ENCODE data around the gene EXOC6.

EXOC6 gene, protein sequence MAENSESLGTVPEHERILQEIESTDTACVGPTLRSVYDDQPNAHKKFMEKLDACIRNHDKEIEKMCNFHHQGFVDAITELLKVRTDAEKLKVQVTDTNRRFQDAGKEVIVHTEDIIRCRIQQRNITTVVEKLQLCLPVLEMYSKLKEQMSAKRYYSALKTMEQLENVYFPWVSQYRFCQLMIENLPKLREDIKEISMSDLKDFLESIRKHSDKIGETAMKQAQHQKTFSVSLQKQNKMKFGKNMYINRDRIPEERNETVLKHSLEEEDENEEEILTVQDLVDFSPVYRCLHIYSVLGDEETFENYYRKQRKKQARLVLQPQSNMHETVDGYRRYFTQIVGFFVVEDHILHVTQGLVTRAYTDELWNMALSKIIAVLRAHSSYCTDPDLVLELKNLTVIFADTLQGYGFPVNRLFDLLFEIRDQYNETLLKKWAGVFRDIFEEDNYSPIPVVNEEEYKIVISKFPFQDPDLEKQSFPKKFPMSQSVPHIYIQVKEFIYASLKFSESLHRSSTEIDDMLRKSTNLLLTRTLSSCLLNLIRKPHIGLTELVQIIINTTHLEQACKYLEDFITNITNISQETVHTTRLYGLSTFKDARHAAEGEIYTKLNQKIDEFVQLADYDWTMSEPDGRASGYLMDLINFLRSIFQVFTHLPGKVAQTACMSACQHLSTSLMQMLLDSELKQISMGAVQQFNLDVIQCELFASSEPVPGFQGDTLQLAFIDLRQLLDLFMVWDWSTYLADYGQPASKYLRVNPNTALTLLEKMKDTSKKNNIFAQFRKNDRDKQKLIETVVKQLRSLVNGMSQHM

DNA sequence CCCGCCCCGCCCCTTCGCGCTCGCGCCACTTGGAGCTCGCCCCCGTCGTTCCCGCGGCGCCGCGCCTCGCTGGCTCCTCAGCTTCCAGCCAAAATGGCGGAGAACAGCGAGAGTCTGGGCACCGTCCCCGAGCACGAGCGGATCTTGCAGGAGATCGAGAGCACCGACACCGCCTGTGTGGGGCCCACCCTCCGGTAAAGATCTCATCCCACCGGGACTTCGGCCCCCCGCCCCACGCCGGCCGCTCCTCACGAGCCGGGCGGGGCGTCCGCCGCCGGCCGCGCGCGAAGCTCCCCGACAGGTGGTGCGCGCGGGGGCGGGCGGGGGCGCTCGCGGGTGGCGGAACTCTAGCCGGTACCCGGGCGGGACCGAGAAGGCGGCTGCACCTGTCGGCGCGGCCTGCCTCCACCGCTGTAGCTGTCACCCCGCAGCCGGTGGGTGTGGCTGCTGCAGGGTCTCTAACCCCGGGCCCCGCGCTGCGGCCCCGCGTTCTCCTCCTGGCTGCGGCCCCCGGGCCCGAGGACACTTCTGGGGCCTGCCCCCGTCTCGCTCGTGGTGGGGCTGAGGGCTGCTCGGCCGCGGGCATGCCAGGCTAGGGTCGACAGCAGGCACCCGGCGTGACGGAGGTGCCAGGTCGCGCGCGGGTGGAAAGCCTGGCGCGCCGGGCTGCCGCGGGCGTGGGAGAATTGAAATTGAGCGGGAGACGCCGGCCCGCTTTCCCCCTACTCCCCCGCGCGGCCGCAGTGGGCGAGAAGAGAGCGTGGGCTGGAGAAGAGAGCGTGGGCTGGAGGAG is at the start of gene EXOC6:
EXOC6 (plus strand) TSS at position 80 of the 793 bp plus-strand sequence; CDS start at position 94, 14 bp downstream.
- DNase-seq: peak; percentile 79 to 81

DNA sequence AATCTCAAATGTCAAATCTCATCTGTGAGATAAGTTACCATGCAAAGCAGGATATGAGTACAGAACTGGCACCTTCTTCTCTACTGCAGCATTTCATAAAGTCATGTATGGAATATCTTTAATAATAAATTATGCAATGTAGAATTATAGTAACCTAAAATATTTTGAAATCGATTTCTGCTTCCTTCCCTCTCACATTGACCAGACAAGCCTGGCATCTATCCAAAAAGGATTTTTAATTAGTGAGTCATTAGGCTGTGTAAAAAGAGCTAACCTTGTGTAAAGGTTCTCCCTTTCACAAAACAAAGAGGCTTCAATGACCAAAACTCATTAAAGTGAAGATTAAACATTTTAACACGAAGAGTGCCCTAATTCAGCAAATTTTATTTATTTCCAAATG is 48.8 kb upstream of the EXOC6 start:
- no peak for DNase-seq

DNA sequence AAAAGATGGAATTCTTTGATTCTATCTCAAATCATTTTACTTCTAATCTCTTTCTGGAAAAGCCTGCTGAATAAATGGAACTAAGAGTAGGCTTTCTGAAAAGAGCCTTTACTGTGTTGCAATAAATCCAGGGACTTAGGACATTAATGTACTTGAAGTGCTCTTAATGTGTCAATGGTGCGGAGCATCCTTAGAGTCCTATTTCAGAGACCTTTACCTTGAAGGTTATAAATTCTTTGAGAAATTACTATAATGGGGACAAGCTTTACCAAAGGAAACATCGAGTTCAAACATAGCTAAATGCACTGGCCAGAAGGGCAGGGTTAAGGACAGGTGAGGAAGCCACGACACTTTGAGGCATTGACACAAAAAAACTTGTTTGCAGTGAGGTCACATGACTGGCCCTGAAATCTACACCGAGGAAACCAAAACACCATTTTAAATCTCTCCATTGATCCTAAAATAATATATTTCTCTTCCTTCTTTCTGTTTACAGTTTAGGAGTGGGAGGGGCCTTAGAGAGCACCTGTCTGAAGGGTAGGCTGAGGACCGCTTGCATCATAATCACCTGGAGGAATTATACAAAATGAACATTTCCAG is 48.1 kb upstream of the EXOC6 start:
- DNase-seq: no peak

- no peak for DNase-seq
These were observed 46.1 kb upstream of the EXOC6 start for GRCh38 chr10:92801978-92802872.

DNA sequence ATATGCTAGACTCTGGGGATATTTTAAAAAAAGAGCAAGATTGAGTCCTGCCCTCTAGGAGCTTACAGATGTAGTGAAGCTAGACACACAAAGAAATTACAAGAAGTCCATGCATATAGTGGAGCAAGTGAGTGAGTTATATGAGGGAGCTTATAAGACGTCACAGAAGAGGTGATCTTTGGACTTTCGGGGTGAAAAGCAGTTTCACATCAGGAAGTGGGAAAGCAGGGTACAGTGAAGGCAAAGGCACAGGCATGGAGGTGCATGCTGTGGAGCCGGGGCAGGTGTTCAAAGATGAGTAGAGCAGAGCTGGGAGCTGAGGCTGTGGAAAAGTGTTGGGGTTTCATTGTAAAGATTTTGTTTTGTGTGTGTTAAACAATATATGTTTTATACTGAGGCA is 38.5 kb upstream of the EXOC6 start:
- no peak for DNase-seq

GRCh38 chr10:92810934-92811532 is 37.3 kb upstream of the EXOC6 start:
- DNase-seq: no peak

GRCh38 chr10:92811986-92812385 is 36.3 kb upstream of the EXOC6 start:
- DNase-seq: no peak

- DNase-seq: no peak
These were observed 34.3 kb upstream of the EXOC6 start for GRCh38 chr10:92813979-92814378.

GRCh38 chr10:92814790-92815189 is 33.5 kb upstream of the EXOC6 start:
- DNase-seq: no peak

DNA sequence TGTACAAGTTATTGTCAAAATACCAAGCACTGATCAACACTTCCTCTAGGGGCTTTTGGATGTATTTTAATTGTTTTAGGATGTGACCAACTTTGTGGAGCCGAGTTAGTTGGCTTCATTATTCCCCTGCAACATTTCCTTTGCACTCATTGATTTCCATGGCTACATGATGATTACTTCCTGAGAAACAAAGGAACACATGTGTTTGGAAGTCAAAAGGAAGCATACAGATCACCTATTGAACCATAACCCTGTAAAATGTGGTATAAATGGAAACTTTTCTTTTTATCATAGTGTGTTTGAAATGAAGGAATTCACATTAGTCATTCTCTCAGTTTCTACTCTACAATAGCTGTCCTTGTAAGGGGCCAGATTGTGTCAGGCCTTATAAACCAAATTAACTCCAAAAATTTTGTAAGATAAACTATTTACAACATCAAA is 32.2 kb upstream of the EXOC6 start:
- no peak for DNase-seq

DNA sequence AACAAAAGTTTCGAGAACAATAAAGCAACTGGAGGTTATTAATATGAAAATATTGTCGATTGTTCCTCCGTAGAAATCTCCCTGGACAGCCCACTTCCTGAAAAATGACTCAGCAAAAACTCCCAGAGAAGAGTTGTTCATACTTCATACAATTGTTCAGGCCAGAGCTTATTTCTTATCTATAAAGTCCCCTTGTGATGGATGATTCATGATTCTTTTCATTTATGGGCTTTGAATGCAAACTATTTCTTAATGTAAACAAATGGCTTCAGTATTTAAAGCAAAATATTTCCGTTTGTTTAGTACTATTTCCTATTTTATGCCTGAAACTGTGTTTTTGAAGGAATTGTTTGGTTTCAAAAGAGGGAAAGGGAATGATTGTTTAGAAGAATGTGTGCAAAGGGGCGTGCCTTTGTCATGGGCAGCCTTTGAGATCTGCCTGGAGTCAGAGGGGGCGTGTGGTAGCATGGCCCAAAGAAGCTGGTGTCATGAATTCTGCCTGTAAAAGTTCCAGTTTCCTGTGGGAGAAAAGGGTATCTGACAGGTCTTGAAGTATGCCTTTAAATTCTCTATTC is 26.2 kb upstream of the EXOC6 start:
- DNase-seq: no peak

- no peak for DNase-seq
These were observed 25.4 kb upstream of the EXOC6 start for GRCh38 chr10:92822964-92823363.

DNA sequence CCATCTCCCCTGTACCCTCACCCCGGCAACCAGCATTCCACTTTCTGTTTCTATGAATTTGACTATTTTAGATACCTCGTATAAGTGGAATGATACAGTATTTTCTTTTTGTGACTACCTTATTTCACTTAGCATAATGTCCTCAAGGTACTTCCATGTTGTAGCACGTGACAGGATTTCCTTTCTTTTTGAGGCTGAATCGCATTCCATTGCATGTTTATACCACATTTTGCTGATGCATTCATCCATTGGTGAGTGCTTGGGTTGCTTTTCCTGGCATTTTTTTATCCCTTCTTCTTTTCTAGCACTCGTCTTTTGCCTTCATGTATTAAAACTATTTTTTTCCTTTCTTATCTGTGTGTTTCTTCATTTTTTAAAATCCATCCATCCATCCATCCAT is 22.3 kb upstream of the EXOC6 start:
- no peak for DNase-seq

DNA sequence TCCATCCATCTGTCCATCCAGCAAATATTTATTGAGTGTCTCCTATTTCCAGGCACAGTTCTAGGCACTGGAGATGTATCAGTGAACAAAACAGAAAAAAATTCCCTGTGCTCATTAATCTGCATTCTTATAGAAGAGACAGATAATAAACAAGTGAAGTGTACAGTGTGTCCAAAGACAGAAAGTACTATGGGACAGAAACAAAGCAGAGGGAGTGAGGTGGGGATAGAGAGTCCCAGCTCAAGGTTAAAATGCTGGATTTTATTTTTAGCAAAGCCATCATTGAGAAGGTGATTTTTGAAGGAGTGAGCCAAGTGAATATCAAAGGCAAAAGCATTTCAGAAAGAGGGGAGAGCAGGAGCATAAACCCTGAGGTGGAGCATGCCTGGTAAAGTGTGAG is 21.8 kb upstream of the EXOC6 start:
- no peak for DNase-seq

- no peak for DNase-seq
These were observed 19.1 kb upstream of the EXOC6 start for GRCh38 chr10:92829042-92829785.

DNA sequence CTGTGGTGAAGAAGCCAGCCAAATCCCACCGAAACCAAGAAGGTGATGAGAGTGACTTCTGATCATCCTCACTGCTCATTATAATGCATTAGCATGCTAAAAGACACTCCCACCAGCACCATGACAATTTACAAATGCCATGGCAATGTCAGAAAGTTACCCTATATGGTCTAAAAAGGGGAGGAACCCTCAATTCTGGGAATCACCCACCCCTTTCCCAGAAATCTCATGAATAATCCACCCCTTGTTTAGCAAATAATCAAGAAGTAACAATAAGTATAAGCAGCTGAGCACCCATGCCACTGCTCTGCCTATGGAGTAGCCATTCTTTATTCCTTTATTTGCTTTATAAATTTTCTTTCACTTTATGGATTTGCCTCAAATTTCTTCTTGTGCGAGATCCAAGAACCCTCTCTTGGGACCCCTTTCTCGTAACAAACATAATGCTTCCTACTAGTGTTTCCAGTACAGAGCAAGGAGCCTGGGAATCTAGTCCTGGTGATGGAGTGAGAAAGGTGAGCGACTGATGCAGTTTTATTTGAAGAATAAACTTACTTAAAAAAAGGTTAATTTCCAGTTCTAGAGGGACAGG is 18.4 kb upstream of the EXOC6 start:
- DNase-seq: no peak

- no peak for DNase-seq
These were observed 17.6 kb upstream of the EXOC6 start for GRCh38 chr10:92830478-92831389.

DNA sequence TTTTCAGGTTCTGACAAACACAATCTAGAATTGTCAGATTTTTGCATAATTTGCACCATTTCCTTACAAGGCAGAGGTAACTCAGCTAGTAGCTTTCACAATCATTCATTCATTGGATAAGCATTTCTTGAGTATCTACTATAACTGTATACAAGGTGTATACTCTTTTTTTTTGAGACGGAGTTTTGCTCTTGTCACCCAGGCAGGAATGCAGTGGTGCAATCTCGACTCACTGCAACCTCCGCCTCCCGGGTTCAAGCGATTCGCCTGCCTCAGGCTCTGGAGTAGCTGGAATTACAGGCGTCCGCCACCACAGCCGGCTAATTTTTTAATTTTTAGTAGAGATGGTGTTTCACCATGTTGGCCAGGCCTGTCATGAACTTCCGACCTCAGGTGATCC is 16.2 kb upstream of the EXOC6 start:
- no peak for DNase-seq

All from activated CD4-positive, alpha-beta T cell treated with anti-CD3 and anti-CD28 coated beads, Interleukin-2, amount 50 U/mL, for 4 hours (primary cell).